H1 (cell line): ENCODE measurements around the gene RNPS1. TPM values are rescaled to one million over a fixed set of nuclear protein-coding genes. Genes with fewer than 3 reads are reported as not detected.

Experiments
- CTCF ChIA-PET: fragments of 300-600 bp; sonication (Branson Sonifier 250); formaldehyde crosslinking; loops from one replicate; lab custom pipeline; 2021; ENCODE audit not compliant: partially characterized antibody; lab: Charles Lee
- POLR2A ChIA-PET: fragments of 300-600 bp; sonication (Branson Sonifier 250); formaldehyde crosslinking; loops from one replicate; lab custom pipeline; 2021; ENCODE audit warnings: inconsistent platforms; ENCODE audit not compliant: partially characterized antibody; lab: Charles Lee
- DNase-seq, 2 experiments: peaks; one replicate each; pipeline versions ENCODE4 v3.0.0 to v3.0.0-alpha.2; 2010 to 2022; ENCODE audit warnings: low spot score in 2 of 2, low read depth in 1 of 2, mixed read lengths in 1 of 2
- FAIRE-seq: peaks from 2 replicates; lab custom pipeline; 2011; peaks lifted over from hg19 to GRCh38; lab: Jason Lieb, UNC
- H2AFZ ChIP-seq: 2 replicates; pipeline ENCODE4 v1.8.1; 2012; ENCODE audit warnings: low read length, inconsistent platforms
- H2AK5ac ChIP-seq: 2 replicates; pipeline ENCODE4 v1.6.1; 2013; ENCODE audit warnings: low read depth, low read length
- H2BK120ac ChIP-seq: replicated peaks from 2 replicates; pipeline ENCODE3; 2013; ENCODE audit warnings: low read depth, low read length, inconsistent platforms
- H2BK12ac ChIP-seq: 2 replicates; pipeline ENCODE4 v1.6.1; 2013; ENCODE audit warnings: low read depth, low read length
- H2BK15ac ChIP-seq: 2 replicates; pipeline ENCODE4 v1.6.1; 2013; ENCODE audit warnings: low read length
- H2BK20ac ChIP-seq: 2 replicates; pipeline ENCODE4 v1.6.1; 2013; ENCODE audit warnings: low read length
- H2BK5ac ChIP-seq: 2 replicates; pipeline ENCODE4 v1.6.1; 2013; ENCODE audit warnings: low read depth, low read length
- H3K14ac ChIP-seq: 2 replicates; pipeline ENCODE4 v1.6.1; 2013; ENCODE audit warnings: inconsistent platforms; ENCODE audit not compliant: insufficient read length
- H3K18ac ChIP-seq: 2 replicates; pipeline ENCODE4 v1.6.1; 2013; ENCODE audit warnings: low read length; ENCODE audit errors: extremely low read depth
- H3K23ac ChIP-seq: 2 replicates; pipeline ENCODE4 v1.6.1; 2013; ENCODE audit warnings: inconsistent platforms; ENCODE audit not compliant: insufficient read length
- H3K23me2 ChIP-seq: 2 replicates; pipeline ENCODE4 v1.6.1; 2013; ENCODE audit warnings: low read depth, low read length
- H3K27ac ChIP-seq: 2 replicates; pipeline ENCODE4 v1.6.1; 2011; ENCODE audit warnings: low read depth, low read length, inconsistent platforms
- H3K27me3 ChIP-seq, 4 experiments: replicated peaks in 1 of 4; 1 replicate in 1 of 4; 2 replicates in 3 of 4; pipeline versions ENCODE4 v1.6.1 to v1.8.1; 2011 to 2013; ENCODE audit warnings: low read length in 3 of 4, mild to moderate bottlenecking in 3 of 4, inconsistent platforms in 2 of 4, mixed read lengths in 2 of 4, moderate library complexity in 1 of 4; ENCODE audit not compliant: control insufficient read depth in 3 of 4, insufficient read depth in 3 of 4; ENCODE audit errors: extremely low read depth in 1 of 4
- H3K36me3 ChIP-seq, 4 experiments: 2 replicates each; pipeline versions ENCODE4 v1.6.1 to v1.8.1; 2011 to 2013; ENCODE audit warnings: mild to moderate bottlenecking in 4 of 4, low read length in 3 of 4, moderate library complexity in 2 of 4, control low read depth in 1 of 4, inconsistent platforms in 1 of 4; ENCODE audit not compliant: insufficient read depth in 4 of 4, control insufficient read depth in 2 of 4
- H3K4ac ChIP-seq: replicated peaks from 2 replicates; pipeline ENCODE3; 2013; ENCODE audit warnings: low read length, low read depth, mixed read lengths, inconsistent platforms; ENCODE audit not compliant: insufficient read length
- H3K4me1 ChIP-seq, 4 experiments: replicated peaks in 1 of 4; 1 replicate in 1 of 4; 2 replicates in 3 of 4; pipeline versions ENCODE4 v1.6.1 to v1.8.1; 2011 to 2013; ENCODE audit warnings: low read length in 3 of 4, inconsistent platforms in 2 of 4, mixed read lengths in 1 of 4; ENCODE audit not compliant: insufficient read depth in 4 of 4, control insufficient read depth in 3 of 4
- H3K4me2 ChIP-seq, 2 experiments: 2 replicates each; pipeline versions ENCODE4 v1.6.1 to v1.8.1; 2011 to 2013; ENCODE audit warnings: low read depth in 2 of 2, low read length in 2 of 2, control low read depth in 1 of 2, inconsistent platforms in 1 of 2, mild to moderate bottlenecking in 1 of 2; ENCODE audit not compliant: insufficient read depth in 1 of 2
- H3K4me3 ChIP-seq, 4 experiments: fragments of 200-600, 300-600 bp in 1 of 4; sonication (generic), shearing (Covaris generic), sonication (Bioruptor Twin) in 1 of 4; 2 replicates each; pipeline versions ENCODE4 v1.5.1 to v1.8.1; 2011 to 2016; ENCODE audit warnings: low read length in 4 of 4, low read depth in 3 of 4, control low read depth in 2 of 4, inconsistent platforms in 2 of 4, mild to moderate bottlenecking in 2 of 4, mixed read lengths in 1 of 4, moderate library complexity in 1 of 4; ENCODE audit not compliant: insufficient read depth in 2 of 4; ENCODE audit errors: extremely low read depth in 1 of 4
- H3K56ac ChIP-seq: replicated peaks from 2 replicates; pipeline ENCODE3; 2013; ENCODE audit warnings: low read depth, mild to moderate bottlenecking, mixed read lengths, low read length, inconsistent platforms; ENCODE audit not compliant: insufficient read length
- H3K79me1 ChIP-seq: 2 replicates; pipeline ENCODE4 v1.6.1; 2013; ENCODE audit warnings: low read depth, low read length, control low read depth
- H3K79me2 ChIP-seq, 2 experiments: 2 replicates each; pipeline versions ENCODE4 v1.6.1 to v1.8.1; 2012 to 2013; ENCODE audit warnings: low read length in 2 of 2, mild to moderate bottlenecking in 2 of 2, inconsistent platforms in 1 of 2; ENCODE audit not compliant: insufficient read depth in 2 of 2, control insufficient read depth in 1 of 2
- H3K9ac ChIP-seq, 4 experiments: replicated peaks in 1 of 4; 1 replicate in 1 of 4; 2 replicates in 3 of 4; pipeline versions ENCODE4 v1.6.1 to v1.8.1; 2011 to 2013; ENCODE audit warnings: low read depth in 3 of 4, low read length in 3 of 4, control low read depth in 2 of 4, mild to moderate bottlenecking in 2 of 4, moderate library complexity in 2 of 4, inconsistent platforms in 1 of 4; ENCODE audit errors: extremely low read depth in 1 of 4
- H3K9me3 ChIP-seq, 2 experiments: 2 replicates each; pipeline versions ENCODE4 v1.6.1 to v1.8.1; 2012 to 2013; ENCODE audit warnings: mild to moderate bottlenecking in 2 of 2, moderate library complexity in 2 of 2, control low read depth in 1 of 2, inconsistent platforms in 1 of 2, low read depth in 1 of 2, low read length in 1 of 2, mixed read lengths in 1 of 2; ENCODE audit not compliant: insufficient read depth in 2 of 2
- H4K20me1 ChIP-seq, 2 experiments: replicated peaks in 1 of 2; 2 replicates each; pipeline versions ENCODE3 to v1.8.1; 2011 to 2013; ENCODE audit warnings: inconsistent platforms in 2 of 2, low read length in 2 of 2, mild to moderate bottlenecking in 1 of 2; ENCODE audit not compliant: insufficient read depth in 2 of 2, control insufficient read depth in 1 of 2
- H4K5ac ChIP-seq: 2 replicates; pipeline ENCODE4 v1.6.1; 2013; ENCODE audit warnings: low read length, low read depth, mixed read lengths, inconsistent platforms; ENCODE audit not compliant: insufficient read length
- H4K8ac ChIP-seq: 2 replicates; pipeline ENCODE4 v1.8.0; 2013; ENCODE audit warnings: mild to moderate bottlenecking, moderate library complexity, low read length, inconsistent platforms; ENCODE audit not compliant: insufficient read depth; ENCODE audit errors: extremely low read depth
- H4K91ac ChIP-seq: replicated peaks from 2 replicates; pipeline ENCODE3; 2013; ENCODE audit warnings: low read length, mixed read lengths, inconsistent platforms; ENCODE audit not compliant: insufficient read length
- BRCA1 ChIP-seq: IDR thresholded peaks from 2 replicates; pipeline ENCODE4 v1.6.1; 2012; ENCODE audit warnings: low read depth, low read length, improper control_type of control experiment
- CEBPB ChIP-seq: IDR thresholded peaks from 2 replicates; pipeline ENCODE4 v1.6.1; 2012; ENCODE audit warnings: low read depth, low read length
- EGR1 ChIP-seq: IDR thresholded peaks from 2 replicates; pipeline ENCODE4 v1.6.1; 2011; ENCODE audit warnings: low read depth, low read length, borderline replicate concordance
- GABPA ChIP-seq: IDR thresholded peaks from 2 replicates; pipeline ENCODE4 v1.6.1; 2011; ENCODE audit warnings: mild to moderate bottlenecking, low read length, moderate library complexity, borderline replicate concordance; ENCODE audit not compliant: insufficient read depth
- POLR2A ChIP-seq, 2 experiments: IDR thresholded peaks; 1 replicate in 1 of 2; 2 replicates in 1 of 2; pipeline ENCODE4 v1.6.1; 2011; ENCODE audit warnings: low read depth in 2 of 2, low read length in 2 of 2, mild to moderate bottlenecking in 2 of 2; ENCODE audit errors: control extremely low read depth in 1 of 2
- POLR2AphosphoS5 ChIP-seq: IDR thresholded peaks from 2 replicates; pipeline ENCODE4 v1.6.1; 2011; ENCODE audit warnings: low read depth, low read length
- RBBP5 ChIP-seq: IDR thresholded peaks from 2 replicates; pipeline ENCODE4 v1.7.1; 2012; ENCODE audit warnings: low read depth, mild to moderate bottlenecking, inconsistent platforms, low read length, moderate library complexity, borderline replicate concordance
- SIN3A ChIP-seq, 2 experiments: IDR thresholded peaks in 1 of 2; conservative IDR thresholded peaks in 1 of 2; 2 replicates each; pipeline ENCODE4 v1.6.1; 2011 to 2012; ENCODE audit warnings: low read length in 2 of 2, improper control_type of control experiment in 1 of 2, low read depth in 1 of 2, mild to moderate bottlenecking in 1 of 2
- TAF1 ChIP-seq: IDR thresholded peaks from 2 replicates; pipeline ENCODE4 v1.6.1; 2011; ENCODE audit warnings: mild to moderate bottlenecking, low read depth, low read length
- TBP ChIP-seq: IDR thresholded peaks from 2 replicates; pipeline ENCODE4 v1.6.1; 2011; ENCODE audit warnings: low read depth, low read length, improper control_type of control experiment
- TCF12 ChIP-seq: IDR thresholded peaks from 2 replicates; pipeline ENCODE4 v1.6.1; 2011; ENCODE audit warnings: low read depth, mild to moderate bottlenecking, low read length
- TEAD4 ChIP-seq: IDR thresholded peaks from 2 replicates; pipeline ENCODE4 v1.6.1; 2012; ENCODE audit warnings: low read depth, low read length, inconsistent platforms, mixed read lengths
- WGBS, 2 experiments: shearing (Covaris generic) in 1 of 2; methylation state at CpG; one replicate each; pipeline versions ENCODE4 v1.1.6 to v1.1.7; 2013 to 2015; ENCODE audit warnings: low lambda C conversion rate in 2 of 2, mixed read lengths in 2 of 2, inconsistent platforms in 1 of 2, low coverage in 1 of 2, missing lambda C conversion rate in 1 of 2; ENCODE audit not compliant: insufficient replicate concordance in 2 of 2, insufficient coverage in 1 of 2, insufficient read length in 1 of 2; ENCODE audit errors: extremely low coverage in 1 of 2, missing lambda C conversion rate in 1 of 2; 5-methylcytosine and 5-hydroxymethylcytosine counted together
- polyA plus RNA-seq, 7 experiments: library from polyadenylated mRNA; depleted of rRNA in 3 of 7; stranded (reverse) in 5 of 7; unstranded in 2 of 7; fragments of >200 nt in 5 of 7; fragments of 200-250 nt in 2 of 7; gene quantifications; 1 replicate in 5 of 7; 2 replicates in 1 of 7; 4 replicates in 1 of 7; pipeline versions ENCODE4 v1.2.1 to v1.2.3, GENCODE V29; 2011 to 2013; ENCODE audit warnings: missing spikeins in 2 of 7, mixed read lengths in 2 of 7
- total RNA-seq: library from RNA; stranded (reverse); fragmentation: NEBNext Ultra II Directional; extraction: Animal tissue kit (Norgen Biotek cat#: 25700); gene quantifications from 2 replicates; pipeline ENCODE4 v1.2.1, GENCODE V29; 2021

RNPS1 gene
- total and polyA plus RNA-seq, 2 of the 8 experiments (the other 6 are each of a cell fraction or from before 2014, with no cell fraction given): 330 to 350 TPM

DNA sequence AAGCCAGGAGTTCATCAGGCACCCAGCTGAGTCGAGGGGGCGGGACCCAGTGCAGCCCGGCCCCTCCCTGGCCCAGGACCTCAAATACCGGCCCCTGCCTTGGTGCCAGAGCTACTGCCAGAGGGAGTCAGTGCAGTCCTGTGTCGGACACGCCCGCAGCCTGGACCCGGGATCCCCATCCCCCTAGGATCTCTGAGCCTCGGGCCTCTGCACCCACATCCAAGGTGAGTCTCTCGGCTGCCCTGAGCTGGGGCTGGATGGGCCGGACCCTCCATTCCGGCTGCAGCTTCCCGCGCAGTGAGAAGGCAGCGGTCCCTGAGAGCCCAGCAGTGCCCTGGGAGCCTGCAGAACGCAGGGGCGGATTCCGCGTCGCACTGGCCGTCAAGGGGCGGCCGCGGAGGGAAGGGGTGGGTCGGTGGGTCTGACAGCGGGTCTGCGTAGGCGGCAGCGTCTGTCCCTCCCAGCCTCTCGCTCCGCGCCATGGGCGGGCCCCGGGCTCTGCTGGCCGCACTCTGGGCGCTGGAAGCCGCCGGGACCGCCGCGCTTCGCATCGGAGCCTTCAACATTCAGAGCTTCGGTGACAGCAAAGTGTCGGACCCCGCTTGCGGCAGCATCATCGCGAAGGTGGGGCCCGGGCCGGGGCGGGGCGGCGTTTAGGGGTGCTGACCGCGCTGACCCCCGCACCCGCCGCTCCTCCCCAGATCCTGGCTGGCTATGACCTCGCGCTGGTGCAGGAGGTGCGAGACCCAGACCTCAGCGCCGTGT, 31.4 kb downstream of the RNPS1 start, which contains the start of gene DNASE1L2:
Gene DNASE1L2, plus strand, starts transcription at position 108 of the 765 bp plus-strand sequence. Its CDS starts 373 bp downstream, at position 481.
- Histone ChIP-seq H4K91ac (no peak within 1 kb of the TSS), H4K5ac (no peak within 1 kb of the TSS), H3K79me2 (no peaks in the 10 kb centered on the region), H4K8ac (peak within 1 kb of the TSS; percentile 68; the same call in 1 of the 2 replicates), H3K9ac (no peak within 1 kb of the TSS), H3K23ac (no peak within 1 kb of the TSS), H2AFZ (no peak within 1 kb of the TSS), H3K4me1 (peaks cover 0 to 19% (median 10%) of the 10 kb centered on the region in 4 experiments; a peak in 5 of 7 replicates), H3K14ac (no peak within 1 kb of the TSS), H3K23me2 (peaks cover 16% of the 10 kb centered on the region; the same call in 1 of the 2 replicates), H2BK120ac (no peak within 1 kb of the TSS), H3K56ac (no peak within 1 kb of the TSS), H2BK12ac (no peak within 1 kb of the TSS), H2BK15ac (no peak within 1 kb of the TSS), H3K4me2 (peak within 1 kb of the TSS; percentile 78 to 82), H4K20me1 (peaks cover 0 to 13% of the 10 kb centered on the region in 2 experiments), H3K9me3 (no peaks in the 10 kb centered on the region), H3K18ac (no peak within 1 kb of the TSS; the same call in 1 of the 2 replicates), H3K27me3 (peaks cover 4 to 20% (median 16%) of the 10 kb centered on the region in 4 experiments; a peak in 6 of 7 replicates), H3K36me3 (peaks cover 3 to 39% (median 5%) of the 10 kb centered on the region in 4 experiments; a peak in 4 of 8 replicates), H3K79me1 (no peaks in the 10 kb centered on the region), H3K27ac (no peak within 1 kb of the TSS), H2BK5ac (no peak within 1 kb of the TSS), H3K4me3 (peak within 1 kb of the TSS; percentile 19 to 63 (median 37); a peak in 7 of 8 replicates), H2BK20ac (no peak within 1 kb of the TSS), H3K4ac (no peak within 1 kb of the TSS), H2AK5ac (no peak within 1 kb of the TSS)
- POLR2A ChIA-PET: interaction anchor here (0.7 to 8.6 kb wide), 22 partner anchors 9 to 80 kb away, joined by 3 to 181 read pairs (median 5); partner anchors contain the start of genes E4F1, ECI1, MLST8 and PGP
- 10% methylated on average over 43 of the region's 64 CpGs; no CpG with 5 or more reads in 1 of the 2 experiments for WGBS, 2 experiments
- DNase-seq: peak in 1 of 2 experiments; percentile 79
- FAIRE-seq: no peak
- CTCF ChIA-PET: interaction anchor here (1.0 to 2.7 kb wide), 5 partner anchors 8 to 42 kb away, joined by 4 to 9 read pairs (median 6); partner anchors contain the start of gene ECI1
- TF ChIP-seq GABPA (no peak), POLR2AphosphoS5 (0 out of 2 replicates have a peak, but pooled peaks have one; percentile 8), TEAD4 (no peak; the same call in 1 of the 2 replicates), RBBP5 (0 out of 2 replicates have a peak, but pooled peaks have one; percentile 21), TAF1 (peak; percentile 42; the same call in 1 of the 2 replicates), BRCA1 (no peak), POLR2A (IDR thresholded peaks at IDR 0.05; ENCODE audit: control extremely low read depth in 1 of 2, low read depth in 2 of 2, low read length in 2 of 2) (peak in 1 of 2 experiments; percentile 46; a peak in 1 of 3 replicates), CEBPB (no peak), TCF12 (no peak), EGR1 (peak; percentile 82; the same call in 1 of the 2 replicates), TBP (0 out of 2 replicates have a peak, but pooled peaks have one; percentile 40), SIN3A (conservative IDR thresholded peaks at IDR 0.05 in 1 of 2, IDR thresholded peaks at IDR 0.05 in 1 of 2; ENCODE audit: low read depth in 1 of 2, low read length in 2 of 2) (no peak; a peak in 1 of 4 replicates)
